ENCODE results near the gene LITAFD. TPM values are rescaled to one million over a fixed set of nuclear protein-coding genes. Genes with fewer than 3 reads are reported as not detected.
A peak's percentile ranks its signal among the peaks of the same experiment; 100 is the strongest.

LITAFD gene
- total RNA-seq, 4 donors from 2014 or later: not detected

DNA sequence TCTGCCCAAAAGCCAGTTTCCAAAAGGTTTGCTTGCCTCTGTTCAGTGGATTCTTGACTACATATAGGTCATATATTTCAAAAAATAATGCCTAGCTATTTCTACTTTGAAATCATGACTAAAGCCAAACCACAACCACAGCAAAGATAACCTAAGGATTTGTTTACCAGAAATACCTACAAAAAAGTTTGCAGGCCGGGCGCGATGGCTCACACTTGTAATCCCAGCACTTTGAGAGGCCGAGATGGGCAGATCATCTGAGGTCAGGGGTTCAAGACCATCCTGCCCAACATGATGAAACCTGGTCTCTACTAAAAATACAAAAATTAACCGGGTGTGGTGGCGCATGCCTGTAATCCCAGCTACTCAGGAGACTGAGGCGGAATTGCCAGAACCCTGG lies 28.5 kb upstream of the LITAFD start:
- TF ChIP-seq, protein P1, sequence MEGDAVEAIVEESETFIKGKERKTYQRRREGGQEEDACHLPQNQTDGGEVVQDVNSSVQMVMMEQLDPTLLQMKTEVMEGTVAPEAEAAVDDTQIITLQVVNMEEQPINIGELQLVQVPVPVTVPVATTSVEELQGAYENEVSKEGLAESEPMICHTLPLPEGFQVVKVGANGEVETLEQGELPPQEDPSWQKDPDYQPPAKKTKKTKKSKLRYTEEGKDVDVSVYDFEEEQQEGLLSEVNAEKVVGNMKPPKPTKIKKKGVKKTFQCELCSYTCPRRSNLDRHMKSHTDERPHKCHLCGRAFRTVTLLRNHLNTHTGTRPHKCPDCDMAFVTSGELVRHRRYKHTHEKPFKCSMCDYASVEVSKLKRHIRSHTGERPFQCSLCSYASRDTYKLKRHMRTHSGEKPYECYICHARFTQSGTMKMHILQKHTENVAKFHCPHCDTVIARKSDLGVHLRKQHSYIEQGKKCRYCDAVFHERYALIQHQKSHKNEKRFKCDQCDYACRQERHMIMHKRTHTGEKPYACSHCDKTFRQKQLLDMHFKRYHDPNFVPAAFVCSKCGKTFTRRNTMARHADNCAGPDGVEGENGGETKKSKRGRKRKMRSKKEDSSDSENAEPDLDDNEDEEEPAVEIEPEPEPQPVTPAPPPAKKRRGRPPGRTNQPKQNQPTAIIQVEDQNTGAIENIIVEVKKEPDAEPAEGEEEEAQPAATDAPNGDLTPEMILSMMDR (IDR thresholded peaks at IDR 0.05): no peak
- TF ChIP-seq POLR2A (IDR thresholded peaks at IDR 0.05): no peak
- no peaks in the 10 kb centered on the region for H3K27me3 ChIP-seq
- H3K4me1 ChIP-seq: peaks cover 10 to 58% (median 32%) of the 10 kb centered on the region in 3 donors
- DNase-seq: no peak
- intact Hi-C loops (cut with DNase I): no loop called here
- H3K9me3 ChIP-seq: no peaks in the 10 kb centered on the region
- no peak overlapping the region for H3K4me3 ChIP-seq
- WGBS, 2 donors: 79 to 82% methylated on average over 7 of the region's 7 CpGs
- H3K36me3 ChIP-seq: peaks cover 21 to 80% (median 36%) of the 10 kb centered on the region in 3 donors
- H3K27ac ChIP-seq: peak overlapping the region in 3 of 4 donors; percentile 53 to 78 (median 76)

DNA sequence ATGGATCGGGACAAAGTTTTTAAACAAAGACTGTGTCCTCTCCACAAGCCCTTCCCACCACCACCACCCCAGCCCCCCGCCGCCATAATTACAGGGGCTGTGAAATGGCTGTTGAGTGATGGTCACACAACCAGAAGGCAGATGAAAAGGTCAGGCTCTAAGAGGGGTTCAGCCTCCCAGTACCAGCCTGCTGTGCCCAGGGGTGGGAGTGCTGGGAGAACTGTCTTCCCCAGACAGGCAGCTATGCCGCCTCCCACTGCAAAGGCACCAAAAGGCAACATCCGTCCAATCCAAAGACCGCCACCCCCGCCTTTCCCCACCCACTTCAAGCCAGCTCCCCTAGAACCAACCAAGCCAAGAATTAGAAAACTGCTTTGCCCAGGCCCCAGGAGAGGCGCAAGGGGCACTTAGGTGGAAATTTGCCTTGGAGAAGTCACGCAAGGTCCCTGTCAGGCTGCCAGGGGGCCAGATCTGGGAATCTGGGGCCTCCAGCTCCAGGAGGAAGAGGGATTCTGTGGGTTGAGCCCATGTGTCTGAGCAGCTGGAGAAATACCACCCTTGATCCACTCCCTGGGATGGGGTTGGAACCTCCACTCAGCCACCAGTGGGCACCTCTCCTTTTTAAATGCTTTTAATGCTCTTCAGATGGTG lies 27.7 kb upstream of the LITAFD start:
- no peak for TF ChIP-seq POLR2A (IDR thresholded peaks at IDR 0.05)
- TF ChIP-seq, protein P1 (IDR thresholded peaks at IDR 0.05): no peak

DNA sequence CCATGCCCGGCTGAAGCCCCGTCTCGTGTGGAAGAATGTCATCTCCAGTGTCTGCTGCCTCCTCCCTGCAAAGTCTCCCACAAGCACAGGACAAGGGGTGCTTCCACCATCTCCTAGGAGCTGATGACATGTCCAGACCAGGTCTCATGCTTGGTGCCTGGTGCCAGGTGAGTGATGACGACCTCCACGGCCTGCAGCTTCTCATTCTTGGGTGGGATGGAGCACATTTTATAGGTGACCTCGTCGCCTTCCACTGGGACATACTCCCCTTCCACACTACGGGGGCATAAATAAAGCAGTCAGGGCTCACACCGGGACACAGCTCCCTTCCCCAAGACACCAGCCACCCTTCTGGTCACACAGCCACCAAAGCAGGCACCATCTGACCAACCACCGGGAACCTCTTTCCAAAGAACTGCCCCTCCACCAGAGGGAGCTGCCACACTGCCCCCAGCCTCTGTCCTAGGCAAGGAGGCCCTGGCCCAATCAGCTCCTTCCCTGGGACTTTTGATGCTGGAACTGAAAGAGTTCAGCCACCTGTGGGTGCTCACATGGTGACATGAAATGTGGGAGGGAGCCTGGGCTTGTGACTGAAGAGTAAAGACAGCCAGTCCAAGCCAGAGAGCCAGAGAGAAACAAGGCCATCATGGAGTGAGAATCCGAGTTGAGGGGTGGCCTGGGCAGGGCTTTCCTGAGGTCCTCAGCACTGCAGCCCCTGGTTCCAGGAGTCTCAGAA lies 26.9 kb upstream of the LITAFD start:
- H3K27ac ChIP-seq: no peak overlapping the region
- no peak for TF ChIP-seq POLR2A (IDR thresholded peaks at IDR 0.05)
- TF ChIP-seq, protein P1 (IDR thresholded peaks at IDR 0.05): peak in 1 of 6 experiments; percentile 35
- WGBS, 2 donors: 91 to 94% methylated on average over 5 to 7 of the region's 11 CpGs
- H3K4me3 ChIP-seq: no peak overlapping the region
- DNase-seq: no peak
- H3K9me3 ChIP-seq: no peaks in the 10 kb centered on the region
- H3K36me3 ChIP-seq: peaks cover 21 to 76% (median 43%) of the 10 kb centered on the region in 3 donors
- no peaks in the 10 kb centered on the region for H3K27me3 ChIP-seq
- intact Hi-C loops (cut with DNase I): no loop called here
- H3K4me1 ChIP-seq: peaks cover 5 to 58% (median 33%) of the 10 kb centered on the region in 3 donors

More for the DNA sequence above, 27.7 kb upstream of the LITAFD start:
- Histone ChIP-seq H3K4me3 (no peak overlapping the region), H3K36me3 (peaks cover 21 to 80% (median 43%) of the 10 kb centered on the region in 3 donors), H3K27ac (peak overlapping the region in 3 of 4 donors; percentile 17 to 25 (median 24)), H3K9me3 (no peaks in the 10 kb centered on the region), H3K27me3 (no peaks in the 10 kb centered on the region), H3K4me1 (peaks cover 10 to 58% (median 33%) of the 10 kb centered on the region in 3 donors)
- intact Hi-C loops (cut with DNase I): no loop called here
- WGBS, 2 donors: 90 to 95% methylated on average over 1 to 3 of the region's 9 CpGs
- no peak for DNase-seq

DNA sequence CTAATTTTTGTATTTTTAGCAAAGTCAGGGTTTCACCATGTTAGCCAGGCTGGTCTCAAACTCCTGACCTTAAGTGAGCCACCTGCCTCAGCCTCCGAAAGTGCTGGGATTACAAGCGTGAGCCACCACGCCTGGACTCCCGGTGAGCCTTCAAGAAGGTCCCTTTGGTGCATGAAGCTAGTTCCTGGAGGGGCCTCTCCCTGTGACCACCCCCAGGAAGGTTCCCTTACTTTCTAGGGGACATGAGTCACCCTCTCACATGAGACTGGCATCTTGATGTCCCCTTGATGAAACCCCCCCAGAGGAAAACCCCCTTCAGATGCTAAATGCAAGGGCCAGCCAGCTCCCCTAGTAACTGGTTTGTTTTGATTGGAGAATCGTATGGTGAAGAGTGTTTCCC lies 26.2 kb upstream of the LITAFD start:
- H3K36me3 ChIP-seq: peaks cover 21 to 76% (median 43%) of the 10 kb centered on the region in 3 donors
- H3K27me3 ChIP-seq: no peaks in the 10 kb centered on the region
- no peak for TF ChIP-seq POLR2A (IDR thresholded peaks at IDR 0.05)
- TF ChIP-seq, protein P1 (IDR thresholded peaks at IDR 0.05): no peak
- H3K9me3 ChIP-seq: no peaks in the 10 kb centered on the region
- no peak overlapping the region for H3K4me3 ChIP-seq
- intact Hi-C loops (cut with DNase I): no loop called here
- no peak for DNase-seq
- no peak overlapping the region for H3K27ac ChIP-seq
- peaks cover 3 to 58% (median 31%) of the 10 kb centered on the region in 3 donors for H3K4me1 ChIP-seq
- WGBS, 2 donors: 42 to 54% methylated on average over 2 to 5 of the region's 5 CpGs
